Peyer's patch (tissue), 4 donors: Measurements from ENCODE around the gene TSPAN32.

ENCODE experiments used
- CTCF ChIP-seq, 6 experiments: fragments of 450-650 bp in 4 of 6; fragments of 200-600 bp in 2 of 6; sonication (generic) in 1 of 6; IDR thresholded peaks; one replicate each; pipeline ENCODE4 v1.5.1; 2017 to 2019; ENCODE audit warnings: antibody characterized with exemption in 6 of 6, mild to moderate bottlenecking in 3 of 6, moderate library complexity in 1 of 6
- POLR2A ChIP-seq, 2 donors: fragments of 450-650 bp; IDR thresholded peaks; one replicate each; pipeline ENCODE4 v1.5.1; 2017; ENCODE audit warnings: antibody characterized with exemption in 2 of 2, mild to moderate bottlenecking in 2 of 2, moderate library complexity in 2 of 2

GRCh38 chr11:2263071-2263565, 38.7 kb upstream of the TSPAN32 start:
- no peak for TF ChIP-seq CTCF (IDR thresholded peaks at IDR 0.05)
- no peak for TF ChIP-seq POLR2A (IDR thresholded peaks at IDR 0.05)
